GM19238 (cell line): Measurements from ENCODE around the gene BIRC5.

ENCODE experiments used
- DNase-seq: peaks from one replicate; pipeline ENCODE4 v3.0.0; 2011; ENCODE audit warnings: low spot score; ENCODE audit not compliant: insufficient read length

BIRC5 gene

GRCh38 chr17:78272181-78272913 is 58.3 kb downstream of the BIRC5 start:
- DNase-seq: no peak

GRCh38 chr17:78272914-78273258 is 58.8 kb downstream of the BIRC5 start:
- DNase-seq: no peak

GRCh38 chr17:78273813-78274212 is 59.8 kb downstream of the BIRC5 start:
- DNase-seq: no peak
